Globus pallidus (tissue), 1 donor: ENCODE results near the gene AGAP1.

ENCODE experiments used
- DNase-seq: peaks from one replicate; pipeline ENCODE4 v3.0.0-alpha.2; 2015; ENCODE audit warnings: low spot score

AGAP1 gene

GRCh38 chr2:235690809-235691450, 197.1 kb downstream of the AGAP1 start:
- no peak for DNase-seq

- no peak for DNase-seq
Measured at GRCh38 chr2:235692076-235692475, 198.2 kb downstream of the AGAP1 start.

GRCh38 chr2:235692671-235693171, 198.9 kb downstream of the AGAP1 start:
- DNase-seq = no peak

GRCh38 chr2:235693279-235693678, 199.4 kb downstream of the AGAP1 start:
- DNase-seq = no peak

- DNase-seq = no peak
Measured at GRCh38 chr2:235694721-235695601, 201.1 kb downstream of the AGAP1 start.

- no peak for DNase-seq
Measured at GRCh38 chr2:235695602-235695895, 201.7 kb downstream of the AGAP1 start.

- no peak for DNase-seq
Measured at GRCh38 chr2:235697041-235697440, 203.2 kb downstream of the AGAP1 start.

GRCh38 chr2:235698028-235698427, 204.2 kb downstream of the AGAP1 start:
- DNase-seq = no peak

GRCh38 chr2:235698491-235698890, 204.6 kb downstream of the AGAP1 start:
- DNase-seq = no peak

GRCh38 chr2:235699576-235699975, 205.7 kb downstream of the AGAP1 start:
- DNase-seq = no peak

GRCh38 chr2:235701206-235701981, 207.6 kb downstream of the AGAP1 start:
- DNase-seq = no peak

GRCh38 chr2:235702186-235702585, 208.3 kb downstream of the AGAP1 start:
- DNase-seq = no peak

- no peak for DNase-seq
Measured at GRCh38 chr2:235703711-235704295, 210.0 kb downstream of the AGAP1 start.

GRCh38 chr2:235705296-235705695, 211.5 kb downstream of the AGAP1 start:
- no peak for DNase-seq

GRCh38 chr2:235706506-235706905, 212.7 kb downstream of the AGAP1 start:
- DNase-seq = no peak

- no peak for DNase-seq
Measured at GRCh38 chr2:235707411-235708096, 213.7 kb downstream of the AGAP1 start.

GRCh38 chr2:235709124-235709813, 215.4 kb downstream of the AGAP1 start:
- DNase-seq = no peak

- peak; percentile 56 for DNase-seq
Measured at GRCh38 chr2:235709969-235710879, 216.4 kb downstream of the AGAP1 start.

- DNase-seq = no peak
Measured at GRCh38 chr2:235710933-235711332, 217.1 kb downstream of the AGAP1 start.

- DNase-seq = peak; percentile 67
Measured at GRCh38 chr2:235711527-235711926, 217.7 kb downstream of the AGAP1 start.
